Stimulated activated CD8-positive, alpha-beta memory T cell treated with anti-CD3 and anti-CD28 coated beads, Interleukin-15, amount 100 ng/mL, for 48 hours (primary cell): ENCODE results near the gene COX5A.

Source experiments
- DNase-seq, 2 donors: peaks; one replicate each; pipeline ENCODE4 v3.0.0-alpha.2; 2020; ENCODE audit warnings: low read depth in 2 of 2

The COX5A gene

GRCh38 chr15:74870436-74871215, 67.2 kb downstream of the COX5A start:
- DNase-seq: no peak
